DOHH2 (cell line): ENCODE results near the gene RAET1L.
"Not testable (repeated sequence)": the region's sequence is repeated elsewhere in the genome, so short reads cannot be mapped to it uniquely, and the experiment has no call there.

ENCODE experiments used
- H3F3A ChIP-seq: fragments of 200-600 bp; sonication (generic), shearing (Covaris generic); 2 replicates; pipeline ENCODE4 v1.6.0; 2016; ENCODE audit warnings: antibody characterized with exemption, mild to moderate bottlenecking; ENCODE audit not compliant: control insufficient read depth, insufficient read depth
- H3K27ac ChIP-seq: fragments of 200-600 bp; sonication (generic); 2 replicates; pipeline ENCODE4 v1.5.1; 2014; ENCODE audit warnings: low read depth, mild to moderate bottlenecking, low read length, moderate library complexity
- H3K27me3 ChIP-seq: fragments of 200-600 bp; sonication (generic); 2 replicates; pipeline ENCODE4 v1.6.1; 2014; ENCODE audit warnings: mild to moderate bottlenecking, low read length, mixed read lengths; ENCODE audit not compliant: control insufficient read depth
- H3K36me3 ChIP-seq: fragments of 200-600 bp; sonication (generic); 2 replicates; pipeline ENCODE4 v1.6.1; 2014; ENCODE audit warnings: mild to moderate bottlenecking, low read length, moderate library complexity, mixed read lengths; ENCODE audit not compliant: control insufficient read depth
- H3K4me1 ChIP-seq: fragments of 200-600 bp; sonication (generic); 2 replicates; pipeline ENCODE4 v1.6.1; 2014; ENCODE audit warnings: mild to moderate bottlenecking, low read length, mixed read lengths; ENCODE audit not compliant: control insufficient read depth
- H3K4me2 ChIP-seq: fragments of 200-600 bp; sonication (generic); 2 replicates; pipeline ENCODE4 v1.6.0; 2014; ENCODE audit warnings: mild to moderate bottlenecking, low read length, moderate library complexity
- H3K4me3 ChIP-seq: fragments of 200-600 bp; sonication (generic); 2 replicates; pipeline ENCODE4 v1.5.1; 2014; ENCODE audit warnings: mild to moderate bottlenecking, low read length, mixed read lengths
- H3K79me2 ChIP-seq: fragments of 200-600 bp; sonication (generic); 2 replicates; pipeline ENCODE4 v1.6.1; 2014; ENCODE audit warnings: mild to moderate bottlenecking, low read length, mixed read lengths; ENCODE audit not compliant: control insufficient read depth
- H3K9me2 ChIP-seq: fragments of 200-600 bp; sonication (generic); replicated peaks from 2 replicates; pipeline ENCODE4 v1.6.1; 2014; ENCODE audit warnings: mild to moderate bottlenecking, low read length, mixed read lengths; ENCODE audit not compliant: control insufficient read depth
- H3K9me3 ChIP-seq: fragments of 200-600 bp; sonication (generic); 2 replicates; pipeline ENCODE4 v1.6.1; 2014; ENCODE audit warnings: antibody characterized with exemption, low read length, mixed read lengths; ENCODE audit not compliant: control insufficient read depth, insufficient read depth
- H4K20me1 ChIP-seq: fragments of 200-600 bp; sonication (generic); 2 replicates; pipeline ENCODE4 v1.6.0; 2014; ENCODE audit warnings: low read depth, mild to moderate bottlenecking, antibody characterized with exemption, low read length, moderate library complexity; ENCODE audit not compliant: control insufficient read depth, insufficient read depth
- EZH2phosphoT487 ChIP-seq: fragments of 200-600 bp; sonication (generic); IDR thresholded peaks from 2 replicates; pipeline ENCODE4 v1.6.1; 2017; ENCODE audit warnings: borderline replicate concordance, mild to moderate bottlenecking, antibody characterized with exemption, low read length, moderate library complexity, mixed read lengths
- TF ChIP-seq, protein P1 (sequence below): fragments of 200-600 bp; sonication (generic); IDR thresholded peaks from one replicate; pipeline ENCODE4 v1.5.1; 2014; ENCODE audit warnings: antibody characterized with exemption, mild to moderate bottlenecking, low read depth, low read length; ENCODE audit not compliant: poor library complexity, severe bottlenecking

The RAET1L gene

DNA sequence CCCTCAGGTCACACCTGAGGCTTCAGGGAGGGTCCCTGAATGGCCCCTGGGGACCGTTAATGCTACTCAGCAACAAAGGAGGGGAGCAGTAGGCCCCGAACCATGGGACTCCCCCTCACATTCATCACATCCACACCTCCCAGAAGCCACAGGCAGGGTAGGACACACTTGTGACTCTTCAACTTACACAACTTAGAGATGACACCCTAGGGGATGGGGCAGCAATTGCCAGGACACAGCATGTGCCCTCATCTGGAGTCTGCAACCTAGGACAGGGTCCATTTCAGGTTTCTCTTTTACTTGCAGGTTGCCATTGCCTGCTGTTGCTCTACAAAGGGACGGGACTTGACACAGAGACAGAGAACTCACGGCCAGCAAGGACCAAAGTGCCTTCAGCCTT, 42.8 kb upstream of the RAET1L start:
- H3K4me1 ChIP-seq = peaks cover 17% of the 10 kb centered on the region
- peak overlapping the region; percentile 78 for H3K4me3 ChIP-seq
- H3K9me2 ChIP-seq = no peaks in the 10 kb centered on the region
- H3F3A ChIP-seq = no peaks in the 10 kb centered on the region
- H4K20me1 ChIP-seq = no peaks in the 10 kb centered on the region
- H3K27ac ChIP-seq = no peak overlapping the region
- no peaks in the 10 kb centered on the region for H3K79me2 ChIP-seq
- no peaks in the 10 kb centered on the region for H3K9me3 ChIP-seq
- TF ChIP-seq EZH2phosphoT487 = no peak
- TF ChIP-seq, protein P1, sequence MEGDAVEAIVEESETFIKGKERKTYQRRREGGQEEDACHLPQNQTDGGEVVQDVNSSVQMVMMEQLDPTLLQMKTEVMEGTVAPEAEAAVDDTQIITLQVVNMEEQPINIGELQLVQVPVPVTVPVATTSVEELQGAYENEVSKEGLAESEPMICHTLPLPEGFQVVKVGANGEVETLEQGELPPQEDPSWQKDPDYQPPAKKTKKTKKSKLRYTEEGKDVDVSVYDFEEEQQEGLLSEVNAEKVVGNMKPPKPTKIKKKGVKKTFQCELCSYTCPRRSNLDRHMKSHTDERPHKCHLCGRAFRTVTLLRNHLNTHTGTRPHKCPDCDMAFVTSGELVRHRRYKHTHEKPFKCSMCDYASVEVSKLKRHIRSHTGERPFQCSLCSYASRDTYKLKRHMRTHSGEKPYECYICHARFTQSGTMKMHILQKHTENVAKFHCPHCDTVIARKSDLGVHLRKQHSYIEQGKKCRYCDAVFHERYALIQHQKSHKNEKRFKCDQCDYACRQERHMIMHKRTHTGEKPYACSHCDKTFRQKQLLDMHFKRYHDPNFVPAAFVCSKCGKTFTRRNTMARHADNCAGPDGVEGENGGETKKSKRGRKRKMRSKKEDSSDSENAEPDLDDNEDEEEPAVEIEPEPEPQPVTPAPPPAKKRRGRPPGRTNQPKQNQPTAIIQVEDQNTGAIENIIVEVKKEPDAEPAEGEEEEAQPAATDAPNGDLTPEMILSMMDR = no peak
- peak overlapping the region; percentile 82 for H3K4me2 ChIP-seq
- no peaks in the 10 kb centered on the region for H3K36me3 ChIP-seq
- H3K27me3 ChIP-seq = no peaks in the 10 kb centered on the region; the same call in 1 of the 2 replicates

DNA sequence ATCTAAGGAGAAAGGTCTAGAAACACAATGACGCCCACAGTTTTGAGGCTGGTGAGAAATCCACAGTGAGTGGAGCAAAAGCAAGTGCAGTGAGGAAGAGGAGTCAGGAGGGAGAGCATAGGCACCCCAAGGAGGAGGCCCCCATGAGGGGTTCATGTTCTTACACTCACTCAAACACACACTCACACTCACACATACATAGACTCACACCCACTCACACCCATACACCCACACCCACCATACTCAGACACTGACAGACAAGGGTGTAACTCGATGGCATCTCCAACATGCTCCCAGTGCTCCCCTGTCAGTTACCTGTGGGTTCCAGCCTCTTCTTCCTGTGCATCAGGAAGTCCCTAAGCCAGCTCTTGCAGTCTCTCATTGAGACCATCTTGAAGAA, 39.8 kb upstream of the RAET1L start:
- Histone ChIP-seq H3K4me2 (no peak overlapping the region), H3K27me3 (no peaks in the 10 kb centered on the region; the same call in 1 of the 2 replicates), H4K20me1 (no peaks in the 10 kb centered on the region), H3K9me2 (no peaks in the 10 kb centered on the region), H3K9me3 (no peaks in the 10 kb centered on the region), H3K4me3 (no peak overlapping the region), H3K4me1 (peaks cover 12% of the 10 kb centered on the region), H3K79me2 (no peaks in the 10 kb centered on the region), H3K36me3 (no peaks in the 10 kb centered on the region), H3K27ac (no peak overlapping the region), H3F3A (no peaks in the 10 kb centered on the region)
- no peak for TF ChIP-seq EZH2phosphoT487
- TF ChIP-seq, protein P1 = no peak

DNA sequence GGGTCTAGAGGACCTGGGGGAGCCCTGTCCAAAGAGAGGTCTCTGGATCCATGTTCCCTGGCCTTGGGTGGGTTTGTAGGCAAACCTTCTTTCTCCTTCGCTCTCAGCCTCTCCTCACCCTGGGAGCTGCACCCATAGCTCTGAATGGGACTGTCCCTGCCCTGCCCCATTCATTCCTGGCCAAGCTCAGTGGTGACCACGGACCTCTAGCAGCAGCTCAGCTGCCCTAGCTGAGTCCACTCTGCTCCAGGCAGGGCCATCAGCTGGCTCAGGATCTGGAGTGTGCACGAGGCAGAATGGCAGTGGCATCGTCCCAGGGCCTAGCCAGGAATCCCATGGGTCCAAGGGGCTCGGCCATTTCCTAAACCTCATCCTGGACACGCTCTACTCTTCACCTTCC, 38.3 kb upstream of the RAET1L start:
- H3K9me3 ChIP-seq = no peaks in the 10 kb centered on the region
- TF ChIP-seq, protein P1 = no peak
- no peak for TF ChIP-seq EZH2phosphoT487
- no peak overlapping the region for H3K4me2 ChIP-seq

GRCh38 chr6:150059973-150060372, 34.6 kb upstream of the RAET1L start:
- H3K79me2 ChIP-seq, H3F3A ChIP-seq, H3K4me3 ChIP-seq, H3K27ac ChIP-seq, H3K27me3 ChIP-seq, H3K36me3 ChIP-seq, H3K4me1 ChIP-seq, H3K9me2 ChIP-seq, H3K9me3 ChIP-seq, H4K20me1 ChIP-seq: not testable (repeated sequence)
- peak overlapping the region; percentile 1; the same call in 1 of the 2 replicates for H3K4me2 ChIP-seq

More for the DNA sequence above, 38.3 kb upstream of the RAET1L start:
- no peak overlapping the region for H3K4me3 ChIP-seq
- H3K9me2 ChIP-seq = no peaks in the 10 kb centered on the region
- H4K20me1 ChIP-seq = no peaks in the 10 kb centered on the region
- H3K4me1 ChIP-seq = peaks cover 17% of the 10 kb centered on the region
- no peaks in the 10 kb centered on the region for H3F3A ChIP-seq
- H3K79me2 ChIP-seq = no peaks in the 10 kb centered on the region
- H3K27me3 ChIP-seq = no peaks in the 10 kb centered on the region
- H3K36me3 ChIP-seq = no peaks in the 10 kb centered on the region
- no peak overlapping the region for H3K27ac ChIP-seq
